ENCODE results near the gene PCDH15. TPM values are rescaled to one million over a fixed set of nuclear protein-coding genes. Genes with fewer than 3 reads are reported as not detected.

PCDH15 gene
- total RNA-seq, 4 donors from 2014 or later: not detected

DNA sequence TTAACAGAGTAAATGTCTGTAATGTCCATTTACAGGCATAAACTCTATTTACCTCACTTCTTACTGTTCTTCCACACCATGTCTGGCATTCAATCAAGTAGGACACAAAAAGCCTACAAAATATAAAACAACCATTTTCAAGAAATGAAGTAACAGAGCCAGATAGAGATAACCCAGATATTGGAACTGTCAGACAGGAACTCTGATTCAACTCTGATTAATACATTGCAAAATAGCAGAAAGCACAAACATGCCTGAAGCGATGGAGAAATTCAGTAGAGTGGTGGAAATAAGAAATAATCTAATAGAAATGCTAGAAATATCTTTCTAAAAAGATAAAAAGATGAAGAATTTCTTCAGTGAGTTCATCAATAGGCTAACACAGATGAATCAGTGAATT lies 964.4 kb downstream of the PCDH15 start:
- no peak for ATAC-seq
- in situ Hi-C loops (cut with MboI; ENCODE audit: low sequenced_read_pairs in 4 of 4) (no loop called here), intact Hi-C loops (cut with DNase I; ENCODE audit: low total_unique reads) (no loop called here)
- TF ChIP-seq POLR2A (IDR thresholded peaks at IDR 0.05): no peak
- TF ChIP-seq CTCF (IDR thresholded peaks at IDR 0.05 in 4 of 5, conservative IDR thresholded peaks at IDR 0.05 in 1 of 5): no peak
- H3K4me1 ChIP-seq: no peaks in the 10 kb centered on the region
- H3K36me3 ChIP-seq: no peaks in the 10 kb centered on the region
- H3K27ac ChIP-seq: no peak overlapping the region
- DNase-seq: no peak
- H3K27me3 ChIP-seq: no peaks in the 10 kb centered on the region
- no peak overlapping the region for H3K4me3 ChIP-seq
- no peaks in the 10 kb centered on the region for H3K9me3 ChIP-seq

GRCh38 chr10:53833908-53834307 lies 967.1 kb downstream of the PCDH15 start:
- H3K36me3 ChIP-seq: no peaks in the 10 kb centered on the region
- no peaks in the 10 kb centered on the region for H3K9me3 ChIP-seq
- DNase-seq: no peak
- no peak overlapping the region for H3K4me3 ChIP-seq
- no peak for TF ChIP-seq POLR2A (IDR thresholded peaks at IDR 0.05)
- no peak for TF ChIP-seq CTCF (IDR thresholded peaks at IDR 0.05 in 4 of 5, conservative IDR thresholded peaks at IDR 0.05 in 1 of 5)
- intact Hi-C loops (cut with DNase I; ENCODE audit: low total_unique reads) (no loop called here), in situ Hi-C loops (cut with MboI; ENCODE audit: low sequenced_read_pairs in 4 of 4) (no loop called here)
- no peak overlapping the region for H3K27ac ChIP-seq
- H3K27me3 ChIP-seq: no peaks in the 10 kb centered on the region
- ATAC-seq: no peak
- no peaks in the 10 kb centered on the region for H3K4me1 ChIP-seq

- no peaks in the 10 kb centered on the region for H3K36me3 ChIP-seq
- H3K27me3 ChIP-seq: no peaks in the 10 kb centered on the region
- no peaks in the 10 kb centered on the region for H3K4me1 ChIP-seq
- no peaks in the 10 kb centered on the region for H3K9me3 ChIP-seq
- intact Hi-C loops (cut with DNase I; ENCODE audit: low total_unique reads) (no loop called here), in situ Hi-C loops (cut with MboI; ENCODE audit: low sequenced_read_pairs in 4 of 4) (no loop called here)
- no peak for ATAC-seq
- no peak overlapping the region for H3K27ac ChIP-seq
- TF ChIP-seq CTCF (IDR thresholded peaks at IDR 0.05 in 4 of 5, conservative IDR thresholded peaks at IDR 0.05 in 1 of 5) (no peak), POLR2A (IDR thresholded peaks at IDR 0.05) (no peak)
- no peak overlapping the region for H3K4me3 ChIP-seq
- no peak for DNase-seq
Observed at GRCh38 chr10:53827261-53827660, 973.8 kb downstream of the PCDH15 start.

- in situ Hi-C loops (cut with MboI; ENCODE audit: low sequenced_read_pairs in 4 of 4): no loop called here
- Histone ChIP-seq H3K4me3 (no peak overlapping the region), H3K36me3 (no peaks in the 10 kb centered on the region), H3K4me1 (no peaks in the 10 kb centered on the region), H3K9me3 (no peaks in the 10 kb centered on the region), H3K27me3 (no peaks in the 10 kb centered on the region), H3K27ac (no peak overlapping the region)
- ATAC-seq (no peak), DNase-seq (no peak)
- TF ChIP-seq CTCF (IDR thresholded peaks at IDR 0.05 in 4 of 5, conservative IDR thresholded peaks at IDR 0.05 in 1 of 5): no peak
- TF ChIP-seq POLR2A (IDR thresholded peaks at IDR 0.05): no peak
- intact Hi-C loops (cut with DNase I; ENCODE audit: low total_unique reads): no loop called here
Observed at GRCh38 chr10:53808677-53809372, 992.2 kb downstream of the PCDH15 start.
